HG03439 (cell line): Measurements from ENCODE around the gene TRMT10C.
"Not testable (repeated sequence)": the region's sequence is repeated elsewhere in the genome, so short reads cannot be mapped to it uniquely, and the experiment has no call there.

Source experiments
- ATAC-seq: cut with Tn5 transposase; IDR thresholded peaks from one replicate; pipeline ENCODE4 v1.9.1; 2021; ENCODE audit warnings: mild to moderate bottlenecking, moderate library complexity; ENCODE audit not compliant: unreplicated experiment

The TRMT10C gene

DNA sequence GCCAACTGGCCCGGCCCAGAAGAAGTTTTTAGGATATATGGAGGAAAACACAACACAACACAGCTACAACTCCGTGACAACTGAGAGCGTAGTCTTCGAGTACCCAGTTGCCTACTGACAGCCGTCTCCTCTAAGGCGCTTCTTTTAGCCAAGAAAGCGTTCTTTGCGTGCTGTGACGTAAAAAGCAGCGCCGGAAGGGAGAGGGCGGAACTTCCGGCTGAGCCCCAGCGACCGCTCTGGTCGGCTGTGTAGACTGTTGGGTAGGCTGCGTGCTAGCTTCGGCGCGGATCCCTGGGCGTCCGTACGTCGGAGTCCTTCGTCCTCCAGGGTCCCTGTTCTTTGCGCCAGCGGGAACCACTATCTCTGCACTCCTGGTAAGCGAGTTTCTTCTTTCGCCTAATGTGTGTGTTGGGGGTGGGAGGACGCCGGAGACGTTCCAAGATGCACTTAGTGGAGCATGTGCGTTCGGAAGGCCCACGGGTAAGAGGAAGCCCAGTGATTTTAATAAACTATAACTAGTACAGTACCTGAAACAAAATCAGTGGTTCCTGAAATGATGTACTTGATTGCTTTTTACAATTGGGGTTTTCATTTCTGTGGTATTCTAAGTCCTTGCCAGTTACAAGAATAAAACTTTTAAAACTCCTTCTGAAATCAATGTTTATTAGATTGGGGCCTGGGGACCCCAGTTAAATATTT is at the start of gene TRMT10C:
TRMT10C (plus strand) TSS at position 239 of the 699 bp plus-strand sequence. CDS start 2,914 bp downstream, outside the sequence.
- peak; percentile 100 for ATAC-seq

DNA sequence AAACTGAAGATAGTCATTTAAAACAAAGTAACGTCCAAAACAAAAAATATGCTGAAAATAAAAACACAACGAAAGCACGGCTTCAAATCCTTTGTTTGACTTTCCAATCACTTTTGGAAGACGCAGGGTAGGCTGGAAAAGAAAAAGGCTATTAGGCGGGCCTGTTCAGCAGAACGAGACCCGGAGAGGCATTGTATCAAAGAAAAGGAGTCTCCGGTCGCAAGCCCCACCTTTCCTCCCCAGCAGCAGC is 49.3 kb upstream of the TRMT10C start:
- ATAC-seq: peak; percentile 31

DNA sequence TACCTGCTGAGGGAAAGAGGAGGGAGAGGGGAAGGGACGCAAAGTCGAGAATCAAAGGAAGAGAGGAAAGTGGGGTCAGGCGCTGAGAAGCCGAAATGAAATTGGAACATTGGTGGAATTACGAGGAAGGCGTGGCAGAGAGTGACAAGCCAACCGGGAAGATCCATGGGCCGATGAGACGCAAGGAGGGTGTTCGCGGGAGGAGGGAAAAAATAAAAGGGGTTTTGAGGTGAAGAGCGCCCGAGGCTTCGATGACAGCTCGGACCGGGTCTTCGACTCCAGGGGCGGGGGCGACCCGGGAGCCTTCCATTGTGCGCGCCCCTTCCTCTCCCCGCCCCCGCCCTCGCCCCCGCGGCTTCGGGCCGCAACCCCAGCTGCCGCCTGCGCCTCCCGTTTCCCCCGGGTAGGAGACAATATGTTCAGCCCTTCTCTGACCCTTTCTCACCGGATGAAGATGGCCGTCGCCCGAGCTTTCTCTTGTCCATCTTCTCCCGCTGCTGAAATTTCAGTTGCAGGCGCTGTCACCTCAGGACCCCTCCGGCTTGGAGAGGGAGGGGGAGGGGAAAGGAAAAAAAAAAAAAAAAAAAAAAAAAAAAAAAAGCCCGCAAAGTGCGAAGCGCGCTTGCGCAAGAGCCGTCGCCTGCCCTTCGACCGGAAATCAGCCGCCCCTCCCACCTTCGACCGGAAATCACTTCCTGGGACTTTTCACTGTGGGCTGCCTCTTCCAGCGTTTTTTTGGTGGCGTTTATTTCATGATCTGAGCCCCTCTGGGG is 48.8 kb upstream of the TRMT10C start, which contains the start of gene SENP7:
SENP7 (minus strand) TSS at position 567 of the 773 bp plus-strand sequence; CDS start at position 485, 82 bp downstream.
- ATAC-seq: peak; percentile 61

DNA sequence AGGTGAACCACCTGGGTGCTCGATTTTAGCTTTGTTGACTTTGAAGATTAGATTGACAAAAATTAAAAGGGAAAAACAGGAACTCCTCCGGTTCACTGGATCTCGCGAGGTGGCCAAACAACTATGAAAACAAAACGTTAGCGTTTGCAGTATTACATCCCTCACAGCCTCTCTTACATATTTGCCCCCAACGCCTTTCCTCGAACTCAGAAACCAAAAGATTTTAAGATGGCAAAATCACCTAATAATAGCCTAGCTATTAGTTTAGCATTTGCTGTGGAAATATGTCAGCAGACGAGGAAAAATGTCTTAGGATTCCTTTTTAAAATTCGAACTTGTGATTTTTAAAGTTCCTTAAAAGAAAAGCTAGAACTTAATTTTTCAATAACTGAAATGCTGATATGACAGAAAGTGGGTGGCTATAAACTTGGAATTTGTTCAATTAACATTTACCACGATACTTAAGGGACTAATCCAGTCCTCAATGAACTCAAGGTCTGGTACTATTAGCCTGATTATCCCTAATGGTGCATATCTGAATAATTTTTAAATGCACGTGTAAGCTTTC is 48.2 kb upstream of the TRMT10C start:
- peak; percentile 26 for ATAC-seq

DNA sequence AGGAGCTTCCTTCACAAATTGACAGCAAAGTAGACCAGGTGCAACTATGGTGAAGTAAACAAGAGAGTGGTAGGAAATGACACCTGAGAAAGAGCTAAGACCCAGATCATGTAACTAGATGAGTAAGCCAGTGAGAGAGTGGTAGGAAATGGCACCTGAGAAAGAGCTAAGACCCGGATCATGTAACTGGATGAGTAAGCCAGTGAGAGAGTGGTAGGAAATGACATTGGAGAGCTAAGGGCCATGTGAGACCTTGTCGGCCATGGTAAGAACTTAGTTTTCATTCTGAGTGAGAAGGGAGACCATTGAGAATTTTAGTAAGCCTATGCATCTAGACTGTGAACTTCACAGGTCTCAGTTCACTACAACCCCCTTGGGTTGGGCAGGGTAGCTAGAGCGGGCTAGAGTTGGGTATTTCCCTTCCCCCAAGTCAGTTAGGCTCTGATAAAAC is 43.2 kb upstream of the TRMT10C start:
- peak; percentile 100 for ATAC-seq

DNA sequence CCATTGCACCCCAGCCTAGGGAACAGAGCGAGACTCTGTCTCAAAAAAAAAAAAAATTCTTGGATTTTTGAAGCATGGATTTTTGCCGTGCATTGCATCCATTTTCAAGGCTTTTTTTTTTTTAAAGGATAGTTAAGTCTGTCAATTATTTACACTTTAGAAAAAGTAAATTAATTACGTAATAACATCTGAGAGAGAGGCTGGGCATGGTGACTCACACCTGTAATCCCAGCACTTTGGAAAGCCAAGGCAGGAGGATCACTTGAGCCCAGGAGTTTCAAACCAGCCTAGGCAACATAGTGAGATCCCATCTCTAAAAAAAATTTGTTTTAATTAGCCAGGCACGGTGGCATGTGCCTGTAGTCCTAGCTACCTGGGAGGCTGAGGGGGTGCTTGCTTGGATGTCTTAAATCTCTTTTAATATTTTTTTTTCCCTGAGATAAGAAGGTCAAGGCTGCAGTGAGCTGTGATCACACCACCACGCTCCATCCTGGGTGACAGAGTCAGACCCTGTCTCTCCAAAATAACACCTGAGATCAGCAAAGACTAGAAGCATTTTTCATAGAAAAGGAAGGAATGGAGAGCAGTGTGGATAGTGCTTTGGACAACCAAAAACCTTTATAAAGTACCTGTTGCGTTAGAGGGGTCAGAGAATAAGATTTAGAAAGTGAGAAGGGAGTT is 41.8 kb upstream of the TRMT10C start:
- no peak for ATAC-seq

DNA sequence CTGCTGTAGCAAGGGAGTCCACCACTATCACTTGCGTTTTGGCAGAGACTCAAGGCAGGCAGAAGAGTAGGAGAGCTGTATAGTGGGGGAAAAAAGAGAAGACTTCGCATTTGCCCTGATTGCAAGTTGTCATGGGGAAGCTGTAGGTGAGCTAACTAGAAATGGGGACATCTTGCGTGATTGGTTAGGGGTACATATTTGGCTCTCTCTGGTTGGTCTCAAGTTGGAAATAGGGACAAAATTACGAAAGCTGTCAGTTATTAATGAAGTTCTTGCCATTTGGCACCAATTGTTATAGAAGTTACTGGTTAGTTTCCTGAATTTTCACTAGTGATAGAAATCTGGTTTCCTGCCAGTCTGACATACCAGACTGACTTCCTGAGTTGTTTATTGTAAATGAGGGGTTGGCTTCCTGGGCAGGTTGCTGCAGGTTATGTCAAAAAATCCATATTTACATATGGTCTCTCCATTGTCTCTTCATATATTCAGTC is 40.4 kb upstream of the TRMT10C start:
- ATAC-seq: no peak

DNA sequence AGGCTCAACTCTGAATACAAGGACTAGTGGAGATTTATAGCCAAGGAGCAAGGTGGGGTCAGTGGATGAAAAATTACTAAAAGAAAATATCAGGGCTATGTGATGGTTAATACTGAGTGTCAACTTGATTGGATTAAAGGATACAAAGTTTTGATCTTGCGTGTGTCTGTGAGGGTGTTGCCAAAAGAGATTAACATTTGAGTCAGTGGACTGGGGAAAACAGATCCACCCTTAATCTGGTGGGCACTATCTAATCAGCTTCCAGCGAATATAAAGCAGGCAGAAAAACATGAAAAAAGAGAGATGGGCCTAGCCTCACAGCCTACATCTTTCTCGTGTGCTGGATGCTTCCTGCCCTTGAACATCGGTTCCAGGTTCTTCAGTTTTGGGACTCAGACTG is 34.2 kb upstream of the TRMT10C start:
- ATAC-seq: no peak

DNA sequence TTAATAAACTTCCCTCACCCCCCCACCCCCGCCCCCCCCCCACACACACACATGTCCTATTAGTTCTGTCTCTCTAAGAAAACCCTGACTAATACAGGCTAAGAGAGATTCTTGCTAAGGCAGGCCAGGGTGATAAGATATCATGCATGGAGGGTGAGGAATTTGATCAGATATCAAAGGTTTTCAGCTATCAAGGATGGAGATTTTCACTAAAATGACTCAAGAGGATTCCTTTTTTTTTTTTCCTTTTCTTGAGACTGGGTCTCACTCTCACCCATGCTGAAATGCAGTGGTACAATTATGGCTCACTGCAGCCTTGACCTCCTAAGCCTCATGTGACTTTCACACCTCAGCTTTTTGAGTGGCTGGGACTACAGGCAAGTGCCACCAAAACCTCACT is 33.8 kb upstream of the TRMT10C start:
- ATAC-seq: no peak

DNA sequence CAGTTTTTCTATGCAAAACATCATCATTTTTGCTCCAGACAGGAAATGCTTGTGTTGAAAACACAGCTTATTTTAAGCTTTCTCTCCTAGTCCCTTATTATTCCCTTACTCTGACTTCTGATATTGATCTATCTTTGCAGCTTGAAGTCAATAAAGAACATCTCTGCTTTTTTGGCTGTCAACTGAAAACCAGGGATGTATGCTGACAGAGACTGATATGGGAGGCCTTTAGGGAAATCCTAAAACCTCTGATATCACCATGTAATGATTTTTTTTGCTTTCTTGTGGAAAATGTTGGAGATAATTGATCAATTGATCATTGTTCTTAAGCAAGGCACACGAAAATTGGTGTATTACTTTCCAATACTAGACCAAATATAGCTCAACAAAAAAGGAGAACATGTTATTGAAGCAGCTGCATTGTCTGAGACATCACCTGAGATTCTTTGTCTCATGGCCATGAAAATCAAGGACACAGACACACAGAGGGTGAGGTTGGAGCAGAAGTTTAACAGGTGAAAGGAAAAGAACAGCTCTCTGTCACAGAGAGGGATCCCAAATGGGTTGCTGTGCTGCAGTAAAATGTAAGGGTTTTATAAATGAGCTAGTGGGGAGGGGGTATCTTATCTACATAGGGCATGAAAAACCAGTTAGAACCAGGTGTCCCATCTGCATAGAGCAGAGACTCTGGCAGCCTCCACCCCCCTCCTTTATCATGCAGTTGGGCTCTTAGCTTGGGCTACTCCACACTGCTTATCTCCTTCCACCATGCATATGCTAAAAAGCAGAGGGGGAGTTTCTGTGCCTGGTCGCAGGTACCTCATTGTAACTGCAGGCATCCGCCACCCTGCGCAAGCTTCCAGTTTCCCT is 31.6 kb upstream of the TRMT10C start:
- ATAC-seq: no peak

DNA sequence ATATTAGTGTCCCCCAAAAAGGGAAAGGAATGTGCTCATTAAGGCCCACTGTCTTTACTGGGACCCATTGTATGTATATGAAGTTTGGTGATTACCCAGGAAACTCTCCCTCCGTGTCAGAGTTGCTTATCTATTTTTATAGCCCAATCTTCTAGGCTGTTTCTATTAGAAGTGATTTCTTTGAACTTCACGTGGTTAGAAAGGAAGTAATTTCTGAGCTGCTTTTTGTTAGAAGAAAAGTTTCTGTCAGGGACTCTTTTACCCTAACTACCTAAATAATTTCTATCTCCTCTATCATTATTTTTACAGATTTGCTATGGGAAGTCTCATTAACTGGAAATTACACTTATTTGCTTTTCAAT is 31.0 kb upstream of the TRMT10C start:
- ATAC-seq: no peak

DNA sequence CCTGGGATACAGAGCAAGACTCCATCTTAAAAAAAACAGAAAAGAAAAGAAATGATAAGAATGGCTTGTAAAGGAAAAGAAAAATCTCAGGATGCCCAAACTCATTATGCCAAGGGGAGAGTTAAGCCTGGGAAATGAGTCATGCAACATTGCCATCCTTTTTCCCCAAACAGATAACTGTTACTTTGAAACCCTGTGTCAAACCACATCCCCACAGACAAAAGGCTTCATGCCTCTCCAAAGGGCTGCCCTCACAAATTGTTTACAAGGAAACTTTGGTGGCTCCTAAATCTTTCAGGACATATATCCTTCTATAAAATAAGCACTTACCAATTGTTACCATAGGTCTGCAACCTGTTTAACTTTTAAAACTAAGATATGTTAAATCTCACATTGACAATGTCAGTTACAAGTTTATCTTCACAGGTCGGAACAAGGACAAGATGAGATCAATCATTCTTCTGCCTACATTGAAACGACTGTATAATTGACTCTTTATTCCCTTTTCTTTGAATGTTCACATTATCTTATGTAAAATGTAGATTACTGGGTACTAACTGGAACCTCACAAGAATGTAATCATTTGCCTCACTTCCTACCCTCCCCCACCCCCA is 30.1 kb upstream of the TRMT10C start:
- no peak for ATAC-seq

DNA sequence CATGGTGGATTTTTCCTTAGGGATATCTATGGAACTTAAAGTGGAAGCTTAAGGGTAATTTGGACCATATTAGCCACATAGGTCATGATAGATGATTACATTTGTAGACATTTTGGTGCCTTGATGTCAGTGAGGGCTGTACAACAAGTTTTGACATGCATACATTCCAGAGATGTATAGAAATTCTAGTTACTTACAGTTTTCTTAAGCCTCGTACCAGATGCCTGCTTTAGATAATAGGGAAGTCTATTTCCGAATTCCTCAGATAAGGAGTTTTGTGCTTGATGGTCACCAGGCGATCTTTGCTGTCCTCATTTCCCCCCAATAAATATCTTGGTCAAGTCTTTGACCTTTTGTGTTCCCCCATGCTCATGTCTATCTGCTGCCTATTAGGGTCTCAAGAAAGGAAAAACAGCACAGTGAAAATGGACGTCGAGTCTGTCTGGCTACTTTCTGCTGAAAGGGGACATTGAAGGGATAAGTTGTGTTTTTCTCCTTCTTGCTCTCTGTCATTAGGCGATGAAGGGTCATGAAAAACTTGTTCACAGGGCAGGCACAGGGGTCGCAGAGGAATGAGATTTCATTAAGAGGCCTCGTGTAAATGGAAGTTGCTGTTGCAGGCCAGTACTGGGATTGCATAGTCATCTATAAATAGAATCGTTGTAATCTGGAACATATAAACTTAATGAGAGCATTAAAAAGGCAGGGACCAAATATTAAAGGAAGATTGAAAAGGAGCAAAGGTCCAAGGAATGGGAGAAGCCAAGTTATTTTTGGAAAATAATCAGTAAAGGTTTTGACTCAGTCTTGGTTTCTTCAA is 28.7 kb upstream of the TRMT10C start:
- ATAC-seq: no peak

DNA sequence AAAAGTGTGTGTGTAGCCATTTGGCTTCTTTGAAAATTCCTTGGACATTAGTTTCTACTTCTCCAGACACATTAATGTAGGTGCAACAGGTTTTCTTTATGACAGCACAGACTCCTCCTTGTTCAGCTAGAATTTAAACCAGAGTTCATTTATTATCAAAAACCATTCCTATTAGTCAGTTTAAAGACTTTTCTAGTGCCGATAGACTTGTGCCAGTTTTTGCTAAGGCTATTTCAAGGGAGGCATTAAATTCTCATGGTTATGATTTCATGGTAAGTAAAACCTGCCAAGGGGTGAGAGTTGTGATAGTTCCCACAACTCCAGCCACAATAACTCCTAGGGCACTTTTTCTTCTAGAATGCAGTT is 28.1 kb upstream of the TRMT10C start:
- no peak for ATAC-seq

DNA sequence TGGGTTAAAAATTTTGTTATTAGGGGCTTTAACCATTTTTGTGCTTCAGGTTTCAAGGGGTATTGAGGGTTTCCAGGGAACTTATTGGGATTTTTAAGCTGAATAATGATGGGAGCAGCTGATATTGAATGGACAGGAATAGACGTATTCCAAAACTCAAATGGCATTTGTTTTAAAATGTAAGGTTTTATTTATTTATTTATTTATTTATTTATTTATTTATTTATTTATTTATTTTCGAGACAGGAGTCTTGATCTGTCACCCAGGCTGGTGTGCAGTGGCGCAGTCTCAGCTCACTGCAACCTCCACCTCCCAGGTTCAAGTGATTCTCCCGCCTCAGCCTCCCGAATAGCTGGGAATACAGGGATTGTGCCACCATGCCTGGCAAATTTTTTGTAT is 26.4 kb upstream of the TRMT10C start:
- ATAC-seq: no peak

DNA sequence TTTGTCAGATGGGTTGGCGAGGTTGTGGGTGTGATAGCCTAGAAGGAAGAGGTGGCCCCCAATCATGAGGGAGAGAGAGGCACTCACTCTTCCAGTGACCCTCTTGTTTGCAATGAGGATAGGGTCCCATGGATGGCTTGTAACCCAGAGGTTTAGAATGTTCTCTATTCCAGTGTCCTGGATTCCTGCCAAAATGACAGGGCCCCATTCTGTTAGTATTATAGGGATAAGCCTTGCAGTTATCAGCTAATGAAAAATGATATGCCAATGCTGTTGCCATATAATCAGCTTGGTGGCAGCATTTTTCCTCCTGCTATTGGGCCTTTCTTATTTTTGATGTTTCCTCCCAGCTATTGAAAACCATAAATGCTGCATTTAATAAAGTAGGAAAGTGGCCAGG is 25.4 kb upstream of the TRMT10C start:
- no peak for ATAC-seq

DNA sequence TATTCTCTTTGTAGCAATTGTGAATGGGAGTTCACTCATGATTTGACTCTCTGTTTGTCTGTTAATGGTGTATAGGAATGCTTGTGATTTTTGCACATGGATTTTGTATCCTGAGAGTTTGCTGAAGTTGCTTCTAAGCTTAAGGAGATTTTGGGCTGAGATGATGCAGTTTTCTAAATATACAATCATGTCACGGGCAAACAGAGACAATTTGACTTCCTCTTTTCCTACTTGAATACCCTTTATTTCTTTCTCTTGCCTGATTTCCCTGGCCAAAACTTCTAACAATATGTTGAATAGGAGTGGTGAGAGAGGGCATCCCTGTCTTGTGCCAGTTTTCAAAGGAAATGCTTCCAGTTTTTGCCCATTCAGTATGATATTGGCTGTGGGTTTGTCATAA is 24.7 kb upstream of the TRMT10C start:
- ATAC-seq: not testable (repeated sequence)

DNA sequence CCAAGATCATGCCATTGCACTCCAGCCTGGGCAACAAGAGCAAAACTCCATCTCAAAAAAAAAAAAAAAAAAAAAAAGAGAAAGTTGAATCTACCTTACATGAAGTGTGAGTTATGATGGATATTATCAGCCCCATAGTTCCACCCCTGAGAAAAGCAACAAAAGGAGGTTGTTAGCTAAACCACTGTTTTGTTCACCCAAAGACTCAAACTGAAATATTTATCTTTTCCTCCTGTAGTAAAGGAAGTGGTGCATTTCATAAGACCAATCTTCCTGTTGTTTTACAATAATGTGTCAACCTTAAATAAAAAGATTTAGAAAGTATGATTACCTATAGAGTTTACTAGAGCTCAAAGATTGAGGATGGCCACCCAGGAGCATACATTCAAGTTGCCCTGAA is 18.7 kb upstream of the TRMT10C start:
- ATAC-seq: no peak

DNA sequence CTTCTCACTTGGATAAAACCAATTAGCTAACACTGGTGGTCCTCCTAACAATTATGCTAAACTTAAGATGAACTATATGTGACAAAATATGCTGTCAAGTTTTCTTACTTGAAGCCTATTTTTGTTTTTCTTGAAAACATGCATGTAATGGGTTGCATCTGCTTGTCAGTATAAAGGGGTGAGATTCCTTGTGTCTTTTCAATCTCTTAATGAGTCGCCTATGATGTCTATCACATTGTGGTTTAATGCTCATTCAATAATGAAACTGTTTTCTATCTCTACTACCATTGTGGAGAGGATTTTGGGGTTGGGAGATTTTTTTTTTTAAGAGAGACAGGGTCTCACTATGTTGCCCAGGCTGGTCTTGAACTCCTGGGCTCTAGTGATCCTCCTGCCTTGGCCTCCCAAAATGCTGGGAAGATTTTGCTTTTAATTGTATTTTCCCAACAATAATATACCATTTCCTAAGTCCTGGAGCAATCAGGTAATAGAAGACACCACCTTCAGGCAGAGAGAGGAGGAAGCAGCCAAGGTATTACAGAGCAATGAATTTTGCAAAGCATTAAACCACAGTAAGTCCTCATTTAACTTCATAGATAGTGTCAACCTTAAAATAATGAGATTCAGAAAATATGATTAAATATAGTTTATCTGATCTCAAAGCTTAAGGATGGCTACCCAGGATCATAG is 17.4 kb upstream of the TRMT10C start:
- ATAC-seq: no peak
